ENCODE results near the gene ABCA4.

- TF ChIP-seq POLR2A (IDR thresholded peaks at IDR 0.05), result no peak
- TF ChIP-seq, protein P1, sequence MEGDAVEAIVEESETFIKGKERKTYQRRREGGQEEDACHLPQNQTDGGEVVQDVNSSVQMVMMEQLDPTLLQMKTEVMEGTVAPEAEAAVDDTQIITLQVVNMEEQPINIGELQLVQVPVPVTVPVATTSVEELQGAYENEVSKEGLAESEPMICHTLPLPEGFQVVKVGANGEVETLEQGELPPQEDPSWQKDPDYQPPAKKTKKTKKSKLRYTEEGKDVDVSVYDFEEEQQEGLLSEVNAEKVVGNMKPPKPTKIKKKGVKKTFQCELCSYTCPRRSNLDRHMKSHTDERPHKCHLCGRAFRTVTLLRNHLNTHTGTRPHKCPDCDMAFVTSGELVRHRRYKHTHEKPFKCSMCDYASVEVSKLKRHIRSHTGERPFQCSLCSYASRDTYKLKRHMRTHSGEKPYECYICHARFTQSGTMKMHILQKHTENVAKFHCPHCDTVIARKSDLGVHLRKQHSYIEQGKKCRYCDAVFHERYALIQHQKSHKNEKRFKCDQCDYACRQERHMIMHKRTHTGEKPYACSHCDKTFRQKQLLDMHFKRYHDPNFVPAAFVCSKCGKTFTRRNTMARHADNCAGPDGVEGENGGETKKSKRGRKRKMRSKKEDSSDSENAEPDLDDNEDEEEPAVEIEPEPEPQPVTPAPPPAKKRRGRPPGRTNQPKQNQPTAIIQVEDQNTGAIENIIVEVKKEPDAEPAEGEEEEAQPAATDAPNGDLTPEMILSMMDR (IDR thresholded peaks at IDR 0.05), result no peak
Measured at GRCh38 chr1:94146273-94146672, 25.3 kb upstream of the ABCA4 start.

Data from stomach (tissue), 4 donors.